Progenitor cell of endocrine pancreas (in vitro differentiated cells): ENCODE results near the gene CDC42EP5. TPM values are rescaled to one million over a fixed set of nuclear protein-coding genes. Genes with fewer than 3 reads are reported as not detected.
A peak's percentile ranks its signal among the peaks of the same experiment; 100 is the strongest.

Source experiments
- DNase-seq: peaks from one replicate; pipeline ENCODE4 v3.0.0; 2021; ENCODE audit warnings: low spot score; ENCODE audit not compliant: unreplicated experiment
- H3K27ac Mint-ChIP-seq: 2 replicates; pipeline ENCODE4 v1.8.0; 2021; ENCODE audit warnings: mild to moderate bottlenecking, moderate library complexity, mixed read lengths
- H3K27me3 Mint-ChIP-seq: 2 replicates; pipeline ENCODE4 v1.8.0; 2021; ENCODE audit warnings: mixed read lengths
- H3K36me3 Mint-ChIP-seq: 2 replicates; pipeline ENCODE4 v1.8.0; 2022; ENCODE audit warnings: mixed read lengths; ENCODE audit not compliant: insufficient read depth
- H3K4me1 Mint-ChIP-seq: 2 replicates; pipeline ENCODE4 v1.8.0; 2021; ENCODE audit warnings: low read depth, mixed read lengths
- H3K4me3 Mint-ChIP-seq: 2 replicates; pipeline ENCODE4 v1.8.0; 2021; ENCODE audit warnings: low read depth, mild to moderate bottlenecking, moderate library complexity, mixed read lengths
- H3K9me3 Mint-ChIP-seq: 2 replicates; pipeline ENCODE4 v1.8.0; 2021; ENCODE audit warnings: low read depth, mixed read lengths
- CTCF ChIP-seq: fragments of 200-600 bp; sonication (generic); IDR thresholded peaks from one replicate; pipeline ENCODE4 v1.5.0; 2021; ENCODE audit warnings: antibody characterized with exemption, mild to moderate bottlenecking; ENCODE audit not compliant: unreplicated experiment
- long read RNA-seq: library from polyadenylated mRNA; unstranded; transcript quantifications from one replicate; pipeline ENCODE4 v2.0.0, GENCODE V29; 2020
- total RNA-seq: library from RNA; stranded (reverse); gene quantifications from 2 replicates; pipeline ENCODE4 v1.2.1, GENCODE V29; 2021

The CDC42EP5 gene
- 1.6 and 2.1 TPM in 2 replicates for total RNA-seq
- long read RNA-seq, result 0 reads

- Mint-ChIP-seq H3K27ac (no peak within 1 kb of the TSS), H3K36me3 (no peaks in the 10 kb centered on the region), H3K9me3 (no peaks in the 10 kb centered on the region), H3K4me3 (peak within 1 kb of the TSS; percentile 32), H3K4me1 (peaks cover 4% of the 10 kb centered on the region), H3K27me3 (peaks cover 55% of the 10 kb centered on the region)
- no peak for DNase-seq
- no peak for TF ChIP-seq CTCF
Measured at GRCh38 chr19:54473071-54473891, at the start of gene CDC42EP5. Gene CDC42EP5, minus strand, starts transcription at chr19:54473296. Its CDS starts 7,749 bp downstream, at chr19:54465547.

GRCh38 chr19:54521860-54522513 lies 48.9 kb upstream of the CDC42EP5 start:
- DNase-seq, result no peak
- no peaks in the 10 kb centered on the region for H3K4me1 Mint-ChIP-seq
- H3K36me3 Mint-ChIP-seq, result peaks cover 7% of the 10 kb centered on the region
- TF ChIP-seq CTCF, result no peak
- H3K9me3 Mint-ChIP-seq, result peaks cover 69% of the 10 kb centered on the region
- H3K27me3 Mint-ChIP-seq, result no peaks in the 10 kb centered on the region
- H3K4me3 Mint-ChIP-seq, result no peak overlapping the region
- no peak overlapping the region for H3K27ac Mint-ChIP-seq

- TF ChIP-seq CTCF, result no peak
- Mint-ChIP-seq H3K36me3 (peaks cover 7% of the 10 kb centered on the region), H3K9me3 (peaks cover 68% of the 10 kb centered on the region), H3K4me1 (no peaks in the 10 kb centered on the region), H3K27me3 (no peaks in the 10 kb centered on the region), H3K4me3 (no peak overlapping the region), H3K27ac (no peak overlapping the region)
- no peak for DNase-seq
Measured at GRCh38 chr19:54521022-54521859, 48.1 kb upstream of the CDC42EP5 start.

GRCh38 chr19:54518844-54519243 lies 45.7 kb upstream of the CDC42EP5 start:
- no peak for TF ChIP-seq CTCF
- DNase-seq, result no peak
- Mint-ChIP-seq H3K9me3 (peaks cover 64% of the 10 kb centered on the region), H3K27me3 (no peaks in the 10 kb centered on the region), H3K27ac (no peak overlapping the region), H3K4me3 (no peak overlapping the region), H3K36me3 (peaks cover 5% of the 10 kb centered on the region), H3K4me1 (no peaks in the 10 kb centered on the region)

GRCh38 chr19:54517483-54517882 lies 44.4 kb upstream of the CDC42EP5 start:
- Mint-ChIP-seq H3K9me3 (peaks cover 63% of the 10 kb centered on the region), H3K4me3 (no peak overlapping the region), H3K4me1 (no peaks in the 10 kb centered on the region), H3K27me3 (no peaks in the 10 kb centered on the region), H3K36me3 (peaks cover 5% of the 10 kb centered on the region), H3K27ac (no peak overlapping the region)
- TF ChIP-seq CTCF, result no peak
- no peak for DNase-seq
